Gastroesophageal sphincter (tissue), 4 donors: Measurements from ENCODE around the gene CRIP3. TPM values are rescaled to one million over a fixed set of nuclear protein-coding genes. Genes with fewer than 3 reads are reported as not detected.
"Not testable (repeated sequence)": the region's sequence is repeated elsewhere in the genome, so short reads cannot be mapped to it uniquely, and the experiment has no call there.

ENCODE experiments used
- ATAC-seq: fragments of 150-250 bp; one replicate; pipeline ENCODE4 v1.9.1; 2016; ENCODE audit warnings: mild to moderate bottlenecking, moderate library complexity
- H3K27ac ChIP-seq, 4 donors: fragments of 200-600 bp; sonication (generic) in 3 of 4; 1 replicate in 3 of 4; 2 replicates in 1 of 4; pipeline ENCODE4 v1.5.1; 2016 to 2019
- H3K27me3 ChIP-seq: fragments of 200-600 bp; sonication (generic); one replicate; pipeline ENCODE4 v1.5.1; 2019
- H3K36me3 ChIP-seq, 2 donors: fragments of 200-600 bp; sonication (generic); one replicate each; pipeline ENCODE4 v1.5.1; 2019; ENCODE audit warnings: control low read depth in 1 of 2
- H3K4me1 ChIP-seq, 3 donors: fragments of 200-600 bp; sonication (generic); 1 replicate in 2 of 3; 2 replicates in 1 of 3; pipeline ENCODE4 v1.5.1; 2016 to 2019; ENCODE audit warnings: control low read depth in 2 of 3
- H3K4me3 ChIP-seq, 2 donors: fragments of 200-600 bp; sonication (generic); one replicate each; pipeline ENCODE4 v1.5.1; 2019; ENCODE audit warnings: mild to moderate bottlenecking in 1 of 2, moderate library complexity in 1 of 2
- H3K9me3 ChIP-seq, 3 donors: fragments of 200-600 bp; sonication (generic); one replicate each; pipeline ENCODE4 v1.5.1; 2017 to 2019; ENCODE audit warnings: control low read depth in 2 of 3
- EP300 ChIP-seq: sonication (generic); formaldehyde crosslinking; IDR thresholded peaks from one replicate; pipeline ENCODE4 v1.6.1; 2017; ENCODE audit warnings: antibody characterized with exemption, mild to moderate bottlenecking
- POLR2A ChIP-seq, 2 donors: fragments of 450-650 bp; IDR thresholded peaks; one replicate each; pipeline ENCODE4 v1.6.1; 2017; ENCODE audit warnings: antibody characterized with exemption in 2 of 2, mild to moderate bottlenecking in 2 of 2, moderate library complexity in 1 of 2
- POLR2AphosphoS5 ChIP-seq: sonication (generic); formaldehyde crosslinking; IDR thresholded peaks from one replicate; pipeline ENCODE4 v1.6.1; 2017; ENCODE audit warnings: antibody characterized with exemption
- WGBS, 2 donors: methylation state at CpG; one replicate each; pipeline ENCODE4 v1.1.5; 2018; ENCODE audit warnings: low coverage in 1 of 2; 5-methylcytosine and 5-hydroxymethylcytosine counted together
- total RNA-seq, 4 donors: library from RNA; depleted of rRNA; stranded (reverse); fragments of >200 nt; gene quantifications; one replicate each; pipeline ENCODE4 v1.1.0, GENCODE V29; 2016
- TF ChIP-seq, protein P1 (sequence below), 4 experiments: fragments of 200-600 bp in 2 of 4; fragments of 450-650 bp in 2 of 4; sonication (generic) in 1 of 4; IDR thresholded peaks; one replicate each; pipeline ENCODE4 v1.5.1; 2017 to 2019; ENCODE audit warnings: antibody characterized with exemption in 4 of 4, mild to moderate bottlenecking in 2 of 4, moderate library complexity in 2 of 4

Gene CRIP3
- total RNA-seq, 4 donors from 2014 or later, result not detected

DNA sequence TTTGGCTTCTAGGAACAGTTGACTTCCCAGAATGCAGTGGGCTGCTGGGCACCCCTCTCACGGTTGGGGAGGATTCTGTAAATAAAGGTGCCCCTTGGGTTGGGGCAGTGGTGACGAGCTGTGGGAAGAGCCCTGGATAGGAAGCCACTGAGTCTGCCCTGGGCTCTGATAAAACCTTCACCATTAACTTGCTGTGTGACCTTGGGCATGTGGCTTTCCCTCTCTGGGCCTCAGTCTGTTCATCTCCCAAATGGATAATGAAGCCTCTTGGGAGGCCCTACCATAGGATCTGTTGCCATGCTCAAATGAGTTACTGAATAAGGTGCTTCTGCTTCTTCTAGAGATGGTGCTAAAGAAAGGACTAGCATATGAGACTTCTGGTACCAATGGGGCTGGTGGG is 3.7 kb downstream of the CRIP3 start:
- peaks cover 0 to 17% (median 9%) of the 10 kb centered on the region in 3 donors for H3K4me1 ChIP-seq
- WGBS, 2 donors, result 83% methylated on average over 1 of the region's 2 CpGs; no CpG with 5 or more reads in 1 of the 2 donors
- H3K36me3 ChIP-seq, result no peaks in the 10 kb centered on the region
- no peaks in the 10 kb centered on the region for H3K9me3 ChIP-seq
- no peak overlapping the region for H3K4me3 ChIP-seq
- TF ChIP-seq, protein P1, sequence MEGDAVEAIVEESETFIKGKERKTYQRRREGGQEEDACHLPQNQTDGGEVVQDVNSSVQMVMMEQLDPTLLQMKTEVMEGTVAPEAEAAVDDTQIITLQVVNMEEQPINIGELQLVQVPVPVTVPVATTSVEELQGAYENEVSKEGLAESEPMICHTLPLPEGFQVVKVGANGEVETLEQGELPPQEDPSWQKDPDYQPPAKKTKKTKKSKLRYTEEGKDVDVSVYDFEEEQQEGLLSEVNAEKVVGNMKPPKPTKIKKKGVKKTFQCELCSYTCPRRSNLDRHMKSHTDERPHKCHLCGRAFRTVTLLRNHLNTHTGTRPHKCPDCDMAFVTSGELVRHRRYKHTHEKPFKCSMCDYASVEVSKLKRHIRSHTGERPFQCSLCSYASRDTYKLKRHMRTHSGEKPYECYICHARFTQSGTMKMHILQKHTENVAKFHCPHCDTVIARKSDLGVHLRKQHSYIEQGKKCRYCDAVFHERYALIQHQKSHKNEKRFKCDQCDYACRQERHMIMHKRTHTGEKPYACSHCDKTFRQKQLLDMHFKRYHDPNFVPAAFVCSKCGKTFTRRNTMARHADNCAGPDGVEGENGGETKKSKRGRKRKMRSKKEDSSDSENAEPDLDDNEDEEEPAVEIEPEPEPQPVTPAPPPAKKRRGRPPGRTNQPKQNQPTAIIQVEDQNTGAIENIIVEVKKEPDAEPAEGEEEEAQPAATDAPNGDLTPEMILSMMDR (IDR thresholded peaks at IDR 0.05), result no peak
- TF ChIP-seq POLR2AphosphoS5 (no peak), EP300 (no peak), POLR2A (IDR thresholded peaks at IDR 0.05) (no peak)
- no peak for ATAC-seq
- peaks cover 63% of the 10 kb centered on the region for H3K27me3 ChIP-seq
- no peak overlapping the region for H3K27ac ChIP-seq

DNA sequence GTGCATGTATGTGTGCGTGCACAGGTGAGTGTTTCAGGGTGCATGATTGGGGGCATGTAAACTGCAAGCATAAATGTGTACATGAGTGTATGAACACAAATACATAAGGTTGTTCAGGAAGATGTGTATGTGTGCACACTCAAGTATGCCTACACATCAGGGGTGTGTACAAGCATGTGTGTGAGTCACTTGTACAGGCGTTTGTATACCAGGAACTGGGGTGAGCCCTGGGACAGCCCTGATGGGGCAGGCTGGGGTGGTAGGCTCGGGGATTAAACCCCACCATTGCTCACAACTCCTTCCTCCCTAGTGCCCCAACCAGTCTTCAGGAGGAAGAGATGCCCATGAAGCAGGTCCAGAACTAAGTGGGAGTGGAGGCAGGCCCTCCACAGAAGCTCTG is 4.3 kb downstream of the CRIP3 start:
- no peak overlapping the region for H3K4me3 ChIP-seq
- no peaks in the 10 kb centered on the region for H3K9me3 ChIP-seq
- no peak for ATAC-seq
- no peaks in the 10 kb centered on the region for H3K36me3 ChIP-seq
- peaks cover 68% of the 10 kb centered on the region for H3K27me3 ChIP-seq
- TF ChIP-seq EP300 (no peak), POLR2A (IDR thresholded peaks at IDR 0.05) (no peak), POLR2AphosphoS5 (no peak)
- TF ChIP-seq, protein P1 (IDR thresholded peaks at IDR 0.05), result no peak
- peaks cover 0 to 16% (median 9%) of the 10 kb centered on the region in 3 donors for H3K4me1 ChIP-seq
- no peak overlapping the region for H3K27ac ChIP-seq
- 83% methylated on average over 1 to 2 of the region's 3 CpGs for WGBS, 2 donors

GRCh38 chr6:43303751-43304331 is 4.8 kb downstream of the CRIP3 start:
- H3K4me3 ChIP-seq, result no peak overlapping the region
- peaks cover 73% of the 10 kb centered on the region for H3K27me3 ChIP-seq
- ATAC-seq, result no peak
- peaks cover 0 to 11% (median 9%) of the 10 kb centered on the region in 3 donors for H3K4me1 ChIP-seq
- no peaks in the 10 kb centered on the region for H3K9me3 ChIP-seq
- no peak for TF ChIP-seq EP300
- TF ChIP-seq POLR2AphosphoS5, result no peak
- TF ChIP-seq, protein P1 (IDR thresholded peaks at IDR 0.05), result no peak
- TF ChIP-seq POLR2A (IDR thresholded peaks at IDR 0.05), result no peak
- no peak overlapping the region for H3K27ac ChIP-seq
- no peaks in the 10 kb centered on the region for H3K36me3 ChIP-seq
- 40% methylated on average over 1 of the region's 8 CpGs; no CpG with 5 or more reads in 1 of the 2 donors for WGBS, 2 donors

GRCh38 chr6:43303006-43303405 is 5.6 kb downstream of the CRIP3 start:
- H3K27me3 ChIP-seq, result peaks cover 77% of the 10 kb centered on the region
- not testable (repeated sequence) for ATAC-seq, H3K9me3 ChIP-seq, H3K27ac ChIP-seq, H3K4me1 ChIP-seq, H3K36me3 ChIP-seq, H3K4me3 ChIP-seq
- 93 to 100% methylated on average over 1 to 5 of the region's 11 CpGs for WGBS, 2 donors

GRCh38 chr6:43302126-43302525 is 6.5 kb downstream of the CRIP3 start:
- H3K9me3 ChIP-seq, result no peaks in the 10 kb centered on the region
- WGBS, 2 donors, result 60% methylated on average over 2 of the region's 19 CpGs; no CpG with 5 or more reads in 1 of the 2 donors
- no peak for TF ChIP-seq POLR2AphosphoS5
- TF ChIP-seq, protein P1 (IDR thresholded peaks at IDR 0.05), result no peak
- TF ChIP-seq POLR2A (IDR thresholded peaks at IDR 0.05), result no peak
- no peak for TF ChIP-seq EP300

More at GRCh38 chr6:43302126-43302525, 6.5 kb downstream of the CRIP3 start:
- Histone ChIP-seq H3K36me3 (no peaks in the 10 kb centered on the region), H3K4me1 (no peaks in the 10 kb centered on the region), H3K27ac (no peak overlapping the region), H3K27me3 (peaks cover 74% of the 10 kb centered on the region), H3K4me3 (no peak overlapping the region)
- no peak for ATAC-seq
